Sigmoid colon (tissue), 4 donors: ENCODE data around the gene TMEFF2.

Experiments used
- EP300 ChIP-seq, 4 donors: sonication (generic); formaldehyde crosslinking; IDR thresholded peaks; one replicate each; pipeline ENCODE4 v1.6.1; 2017; ENCODE audit warnings: antibody characterized with exemption in 4 of 4
- POLR2A ChIP-seq, 2 donors: fragments of 450-650 bp; IDR thresholded peaks; one replicate each; pipeline ENCODE4 v1.6.1; 2016; ENCODE audit warnings: antibody characterized with exemption in 2 of 2, mild to moderate bottlenecking in 2 of 2, moderate library complexity in 2 of 2
- POLR2AphosphoS5 ChIP-seq, 4 donors: sonication (generic); formaldehyde crosslinking; IDR thresholded peaks; one replicate each; pipeline ENCODE4 v1.6.1; 2017; ENCODE audit warnings: antibody characterized with exemption in 4 of 4
- TF ChIP-seq, protein P1 (sequence below), 4 experiments: fragments of 450-650 bp in 3 of 4; fragments of 200-600 bp in 1 of 4; IDR thresholded peaks; one replicate each; pipeline ENCODE4 v1.5.1; 2016 to 2019; ENCODE audit warnings: antibody characterized with exemption in 4 of 4, mild to moderate bottlenecking in 3 of 4, moderate library complexity in 2 of 4

DNA sequence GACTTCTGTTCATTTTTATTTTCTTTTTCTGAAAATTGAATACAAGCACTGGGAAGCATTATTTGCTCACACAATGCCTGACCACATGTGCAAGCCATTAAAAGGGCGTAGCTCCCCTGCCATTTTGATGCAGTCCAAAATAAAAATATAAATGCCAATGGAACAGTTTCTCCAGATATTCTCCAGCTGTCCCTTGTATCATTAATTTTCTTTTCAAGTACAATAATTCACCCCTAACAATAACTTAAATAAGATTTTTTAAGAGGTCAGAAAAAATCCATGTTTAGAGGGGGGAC lies 168.0 kb downstream of the TMEFF2 start:
- TF ChIP-seq EP300 (IDR thresholded peaks at IDR 0.05), result no peak
- TF ChIP-seq POLR2A (IDR thresholded peaks at IDR 0.05), result no peak
- TF ChIP-seq, protein P1, sequence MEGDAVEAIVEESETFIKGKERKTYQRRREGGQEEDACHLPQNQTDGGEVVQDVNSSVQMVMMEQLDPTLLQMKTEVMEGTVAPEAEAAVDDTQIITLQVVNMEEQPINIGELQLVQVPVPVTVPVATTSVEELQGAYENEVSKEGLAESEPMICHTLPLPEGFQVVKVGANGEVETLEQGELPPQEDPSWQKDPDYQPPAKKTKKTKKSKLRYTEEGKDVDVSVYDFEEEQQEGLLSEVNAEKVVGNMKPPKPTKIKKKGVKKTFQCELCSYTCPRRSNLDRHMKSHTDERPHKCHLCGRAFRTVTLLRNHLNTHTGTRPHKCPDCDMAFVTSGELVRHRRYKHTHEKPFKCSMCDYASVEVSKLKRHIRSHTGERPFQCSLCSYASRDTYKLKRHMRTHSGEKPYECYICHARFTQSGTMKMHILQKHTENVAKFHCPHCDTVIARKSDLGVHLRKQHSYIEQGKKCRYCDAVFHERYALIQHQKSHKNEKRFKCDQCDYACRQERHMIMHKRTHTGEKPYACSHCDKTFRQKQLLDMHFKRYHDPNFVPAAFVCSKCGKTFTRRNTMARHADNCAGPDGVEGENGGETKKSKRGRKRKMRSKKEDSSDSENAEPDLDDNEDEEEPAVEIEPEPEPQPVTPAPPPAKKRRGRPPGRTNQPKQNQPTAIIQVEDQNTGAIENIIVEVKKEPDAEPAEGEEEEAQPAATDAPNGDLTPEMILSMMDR (IDR thresholded peaks at IDR 0.05), result no peak
- TF ChIP-seq POLR2AphosphoS5 (IDR thresholded peaks at IDR 0.05), result no peak
